NCI-H128 (cell line): Measurements from ENCODE around the gene MARS2.
"Not testable (repeated sequence)": the region's sequence is repeated elsewhere in the genome, so short reads cannot be mapped to it uniquely, and the experiment has no call there.

ENCODE experiments used
- DNase-seq: peaks from one replicate; lab custom pipeline; 2025; ENCODE audit not compliant: unreplicated experiment; lab: John Stamatoyannopoulos, UW

The MARS2 gene

GRCh38 chr2:197705912-197706838 lies 1.0 kb downstream of the MARS2 start:
- DNase-seq: no peak

GRCh38 chr2:197706839-197707207 lies 1.7 kb downstream of the MARS2 start:
- no peak for DNase-seq

GRCh38 chr2:197707316-197708213 lies 2.4 kb downstream of the MARS2 start:
- no peak for DNase-seq

- no peak for DNase-seq
These were observed 3.2 kb downstream of the MARS2 start for GRCh38 chr2:197708331-197708730.

- DNase-seq: not testable (repeated sequence)
These were observed 4.0 kb downstream of the MARS2 start for GRCh38 chr2:197709140-197709539.

GRCh38 chr2:197710424-197711042 lies 5.4 kb downstream of the MARS2 start:
- no peak for DNase-seq

- DNase-seq: no peak
These were observed 6.4 kb downstream of the MARS2 start for GRCh38 chr2:197711578-197711977.

- no peak for DNase-seq
These were observed 8.1 kb downstream of the MARS2 start for GRCh38 chr2:197713271-197713670.

GRCh38 chr2:197717863-197718262 lies 12.7 kb downstream of the MARS2 start:
- no peak for DNase-seq

- DNase-seq: no peak
These were observed 21.8 kb downstream of the MARS2 start for GRCh38 chr2:197727011-197727410.

- DNase-seq: not testable (repeated sequence)
These were observed 23.7 kb downstream of the MARS2 start for GRCh38 chr2:197728555-197729544.

GRCh38 chr2:197740200-197740599 lies 35.0 kb downstream of the MARS2 start:
- no peak for DNase-seq
